GM18511 (cell line): ENCODE data around the gene ANKRD33B.
"Not testable (repeated sequence)": the region's sequence is repeated elsewhere in the genome, so short reads cannot be mapped to it uniquely, and the experiment has no call there.

Source experiments
- ATAC-seq: cut with Tn5 transposase; IDR thresholded peaks from one replicate; pipeline ENCODE4 v1.9.1; 2021; ENCODE audit warnings: mild to moderate bottlenecking, moderate library complexity; ENCODE audit not compliant: unreplicated experiment

ANKRD33B gene

GRCh38 chr5:10633271-10634049 is 69.6 kb downstream of the ANKRD33B start:
- no peak for ATAC-seq

- no peak for ATAC-seq
Measured at GRCh38 chr5:10634050-10634449, 70.2 kb downstream of the ANKRD33B start.

GRCh38 chr5:10634562-10634961 is 70.7 kb downstream of the ANKRD33B start:
- ATAC-seq, result no peak

- peak; percentile 75 for ATAC-seq
Measured at GRCh38 chr5:10635257-10635866, 71.5 kb downstream of the ANKRD33B start.

GRCh38 chr5:10635867-10636350 is 72.0 kb downstream of the ANKRD33B start:
- ATAC-seq, result no peak

GRCh38 chr5:10636363-10637142 is 72.7 kb downstream of the ANKRD33B start:
- ATAC-seq, result no peak

- no peak for ATAC-seq
Measured at GRCh38 chr5:10637944-10638343, 74.1 kb downstream of the ANKRD33B start.

GRCh38 chr5:10638723-10639122 is 74.9 kb downstream of the ANKRD33B start:
- not testable (repeated sequence) for ATAC-seq

GRCh38 chr5:10639846-10640368 is 76.0 kb downstream of the ANKRD33B start:
- ATAC-seq, result no peak

- ATAC-seq, result no peak
Measured at GRCh38 chr5:10642367-10642766, 78.5 kb downstream of the ANKRD33B start.

GRCh38 chr5:10644192-10644591 is 80.3 kb downstream of the ANKRD33B start:
- ATAC-seq, result no peak

GRCh38 chr5:10645146-10645545 is 81.3 kb downstream of the ANKRD33B start:
- ATAC-seq, result peak; percentile 72

- ATAC-seq, result peak; percentile 25
Measured at GRCh38 chr5:10645671-10646070, 81.8 kb downstream of the ANKRD33B start.

GRCh38 chr5:10647640-10648039 is 83.8 kb downstream of the ANKRD33B start:
- ATAC-seq, result no peak

- ATAC-seq, result no peak
Measured at GRCh38 chr5:10648806-10649665, 85.2 kb downstream of the ANKRD33B start.

GRCh38 chr5:10649666-10650380 is 86.0 kb downstream of the ANKRD33B start:
- ATAC-seq, result no peak

- no peak for ATAC-seq
Measured at GRCh38 chr5:10652151-10652550, 88.3 kb downstream of the ANKRD33B start.

GRCh38 chr5:10652606-10653005 is 88.7 kb downstream of the ANKRD33B start:
- no peak for ATAC-seq

GRCh38 chr5:10653043-10653442 is 89.2 kb downstream of the ANKRD33B start:
- no peak for ATAC-seq
